H9 (cell line): ENCODE measurements around the gene PMEL. TPM values are rescaled to one million over a fixed set of nuclear protein-coding genes. Genes with fewer than 3 reads are reported as not detected.

Experiments
- DNase-seq: peaks from one replicate; pipeline ENCODE4 v3.0.0-alpha.2; 2017
- H2AFZ ChIP-seq: one replicate; pipeline ENCODE4 v1.6.1; 2013; ENCODE audit warnings: mild to moderate bottlenecking, low read length, control low read depth, moderate library complexity
- H2AK5ac ChIP-seq: 2 replicates; pipeline ENCODE4 v1.6.1; 2013; ENCODE audit warnings: low read length, control low read depth, mixed read lengths; ENCODE audit not compliant: insufficient read length
- H2BK120ac ChIP-seq: one replicate; pipeline ENCODE4 v1.6.1; 2013; ENCODE audit warnings: low read depth, mild to moderate bottlenecking, low read length, control low read depth, inconsistent platforms; ENCODE audit not compliant: poor library complexity, severe bottlenecking
- H2BK12ac ChIP-seq: 2 replicates; pipeline ENCODE4 v1.6.1; 2013; ENCODE audit warnings: low read length, control low read depth, mixed read lengths, low read depth; ENCODE audit not compliant: insufficient read length
- H2BK15ac ChIP-seq: 2 replicates; pipeline ENCODE4 v1.6.1; 2013; ENCODE audit warnings: low read depth, low read length, control low read depth
- H2BK20ac ChIP-seq: one replicate; pipeline ENCODE4 v1.6.1; 2013; ENCODE audit warnings: low read depth, mild to moderate bottlenecking, low read length, control low read depth, inconsistent platforms; ENCODE audit not compliant: poor library complexity, severe bottlenecking
- H2BK5ac ChIP-seq: 2 replicates; pipeline ENCODE4 v1.6.1; 2013; ENCODE audit warnings: low read length, control low read depth, mixed read lengths; ENCODE audit not compliant: insufficient read length
- H3K14ac ChIP-seq: 2 replicates; pipeline ENCODE4 v1.6.1; 2013; ENCODE audit warnings: low read length, control low read depth; ENCODE audit not compliant: insufficient read depth
- H3K18ac ChIP-seq: 2 replicates; pipeline ENCODE4 v1.6.1; 2013; ENCODE audit warnings: low read depth, mild to moderate bottlenecking, mixed read lengths, low read length, control low read depth; ENCODE audit not compliant: insufficient read length
- H3K23ac ChIP-seq: 2 replicates; pipeline ENCODE4 v1.6.1; 2013; ENCODE audit warnings: low read length, control low read depth, mixed read lengths, low read depth; ENCODE audit not compliant: insufficient read length
- H3K23me2 ChIP-seq: 2 replicates; pipeline ENCODE4 v1.6.1; 2013; ENCODE audit warnings: low read depth, mild to moderate bottlenecking, mixed read lengths, low read length, control low read depth; ENCODE audit not compliant: insufficient read length, poor library complexity, severe bottlenecking
- H3K27ac ChIP-seq: 2 replicates; pipeline ENCODE4 v1.5.1; 2013; ENCODE audit warnings: low read length, control low read depth, mixed read lengths, low read depth; ENCODE audit not compliant: insufficient read length
- H3K27me3 ChIP-seq: 2 replicates; pipeline ENCODE4 v1.6.1; 2013; ENCODE audit warnings: low read length, control low read depth, inconsistent platforms; ENCODE audit not compliant: insufficient read depth
- H3K4ac ChIP-seq: 2 replicates; pipeline ENCODE4 v1.6.1; 2013; ENCODE audit warnings: low read depth, mild to moderate bottlenecking, control low read depth, inconsistent platforms, low read length, moderate library complexity
- H3K4me1 ChIP-seq: 2 replicates; pipeline ENCODE4 v1.6.1; 2013; ENCODE audit warnings: low read length, control low read depth, inconsistent platforms; ENCODE audit not compliant: insufficient read depth
- H3K4me2 ChIP-seq: 2 replicates; pipeline ENCODE4 v1.6.1; 2013; ENCODE audit warnings: low read length, control low read depth, mixed read lengths; ENCODE audit not compliant: insufficient read length, insufficient read depth
- H3K56ac ChIP-seq: 2 replicates; pipeline ENCODE4 v1.6.1; 2013; ENCODE audit warnings: low read depth, mild to moderate bottlenecking, mixed read lengths, low read length, control low read depth; ENCODE audit not compliant: insufficient read length
- H3K79me1 ChIP-seq: 2 replicates; pipeline ENCODE4 v1.6.1; 2013; ENCODE audit warnings: low read depth, mild to moderate bottlenecking, moderate library complexity, low read length, control low read depth, inconsistent platforms; ENCODE audit not compliant: insufficient read depth, poor library complexity, severe bottlenecking
- H3K79me2 ChIP-seq: 2 replicates; pipeline ENCODE4 v1.6.1; 2013; ENCODE audit warnings: low read length, control low read depth, inconsistent platforms; ENCODE audit not compliant: insufficient read depth
- H3K9ac ChIP-seq: 2 replicates; pipeline ENCODE4 v1.6.1; 2013; ENCODE audit warnings: low read length, control low read depth, mixed read lengths; ENCODE audit not compliant: insufficient read length; ENCODE audit errors: extremely low read depth
- H3K9me3 ChIP-seq: one replicate; pipeline ENCODE4 v1.6.1; 2013; ENCODE audit warnings: low read depth, low read length, inconsistent platforms; ENCODE audit not compliant: control insufficient read depth
- H3T11ph ChIP-seq: one replicate; pipeline ENCODE4 v1.6.1; 2013; ENCODE audit warnings: mild to moderate bottlenecking, low read length, control low read depth, inconsistent platforms
- H4K20me1 ChIP-seq: one replicate; pipeline ENCODE4 v1.6.1; 2013; ENCODE audit not compliant: control insufficient read depth, insufficient read length, insufficient read depth
- H4K5ac ChIP-seq: 2 replicates; pipeline ENCODE4 v1.6.1; 2013; ENCODE audit warnings: low read depth, mild to moderate bottlenecking, mixed read lengths, low read length, control low read depth; ENCODE audit not compliant: insufficient read length
- H4K8ac ChIP-seq: replicated peaks from 2 replicates; pipeline ENCODE4 v1.6.1; 2013; ENCODE audit warnings: low read length, control low read depth, mixed read lengths, low read depth; ENCODE audit not compliant: insufficient read length
- H4K91ac ChIP-seq: 2 replicates; pipeline ENCODE4 v1.6.1; 2013; ENCODE audit warnings: low read depth, mild to moderate bottlenecking, moderate library complexity, mixed read lengths, low read length, control low read depth; ENCODE audit not compliant: insufficient read length
- H3K27ac Mint-ChIP-seq, 3 experiments: 2 replicates in 2 of 3; 3 replicates in 1 of 3; pipeline ENCODE4 v1.8.0; 2020 to 2021; ENCODE audit warnings: mixed read lengths in 3 of 3, mild to moderate bottlenecking in 1 of 3, moderate library complexity in 1 of 3
- H3K27me3 Mint-ChIP-seq: 2 replicates; pipeline ENCODE4 v1.8.0; 2021; ENCODE audit warnings: low read depth, mild to moderate bottlenecking, moderate library complexity, mixed read lengths
- H3K36me3 Mint-ChIP-seq, 3 experiments: 2 replicates in 2 of 3; 3 replicates in 1 of 3; pipeline ENCODE4 v1.8.0; 2020 to 2021; ENCODE audit warnings: low read depth in 3 of 3, mixed read lengths in 3 of 3; ENCODE audit not compliant: insufficient read depth in 1 of 3
- H3K4me1 Mint-ChIP-seq, 2 experiments: 2 replicates each; pipeline ENCODE4 v1.8.0; 2020; ENCODE audit warnings: mixed read lengths in 2 of 2
- H3K4me3 Mint-ChIP-seq, 2 experiments: 2 replicates in 1 of 2; 3 replicates in 1 of 2; pipeline ENCODE4 v1.8.0; 2020 to 2021; ENCODE audit warnings: mild to moderate bottlenecking in 2 of 2, mixed read lengths in 2 of 2, moderate library complexity in 1 of 2
- H3K9me3 Mint-ChIP-seq, 2 experiments: 2 replicates in 1 of 2; 3 replicates in 1 of 2; pipeline ENCODE4 v1.8.0; 2020; ENCODE audit warnings: mild to moderate bottlenecking in 2 of 2, mixed read lengths in 2 of 2, moderate library complexity in 1 of 2
- CTCF ChIP-seq: fragments of 200-600 bp; sonication (generic); conservative IDR thresholded peaks from 3 replicates; pipeline ENCODE4 v1.8.0; 2021; ENCODE audit warnings: antibody characterized with exemption, mild to moderate bottlenecking
- WGBS: extraction: QIAGEN DNeasy Blood & Tissue Kit; methylation state at CpG from one replicate; pipeline ENCODE4 v1.1.7; 2013; ENCODE audit warnings: missing lambda C conversion rate, low lambda C conversion rate, mixed read lengths; ENCODE audit not compliant: insufficient read length; ENCODE audit errors: extremely low coverage; 5-methylcytosine and 5-hydroxymethylcytosine counted together
- total RNA-seq: library from RNA; stranded (reverse); gene quantifications from 2 replicates; pipeline ENCODE4 v1.2.1, GENCODE V29; 2021

The PMEL gene
- total RNA-seq, 1 experiment from 2014 or later, result 72.6 TPM

- Mint-ChIP-seq H3K27me3 (no peaks in the 10 kb centered on the region; the same call in 1 of the 2 replicates), H3K36me3 (peaks cover 0 to 4% (median 0%) of the 10 kb centered on the region in 3 experiments; a peak in 2 of 7 replicates), H3K27ac (no peak overlapping the region), H3K4me3 (no peak overlapping the region), H3K9me3 (no peaks in the 10 kb centered on the region), H3K4me1 (peaks cover 10 to 12% of the 10 kb centered on the region in 2 experiments)
- Histone ChIP-seq H2AFZ (no peak overlapping the region), H3K4me1 (no peaks in the 10 kb centered on the region; the same call in 1 of the 2 replicates), H4K91ac (no peak overlapping the region), H2AK5ac (no peak overlapping the region), H3K9ac (no peak overlapping the region), H3K79me2 (no peaks in the 10 kb centered on the region), H2BK20ac (no peak overlapping the region), H2BK5ac (no peak overlapping the region), H3K27ac (no peak overlapping the region), H4K20me1 (no peaks in the 10 kb centered on the region), H3K79me1 (no peaks in the 10 kb centered on the region), H3K4me2 (no peak overlapping the region), H3T11ph (no peak overlapping the region), H3K4ac (no peak overlapping the region), H3K23ac (no peak overlapping the region), H2BK12ac (no peak overlapping the region), H3K56ac (no peak overlapping the region), H3K23me2 (no peaks in the 10 kb centered on the region), H4K8ac (no peak overlapping the region), H4K5ac (no peak overlapping the region), H3K27me3 (no peaks in the 10 kb centered on the region), H3K14ac (no peak overlapping the region), H2BK120ac (no peak overlapping the region), H2BK15ac (no peak overlapping the region), H3K9me3 (no peaks in the 10 kb centered on the region), H3K18ac (no peak overlapping the region)
- no peak for TF ChIP-seq CTCF
- no peak for DNase-seq
- no CpG with 5 or more reads among the region's 4 CpGs for WGBS
Observed at GRCh38 chr12:55942055-55942454, 23.8 kb downstream of the PMEL start.
